Measurements from ENCODE around the gene SHCBP1.

SHCBP1 gene

GRCh38 chr16:46621934-46622676 is 926 bp upstream of the SHCBP1 start:
- H3K4me3 ChIP-seq (ENCODE audit: insufficient read length, low read depth), result no peak overlapping the region
- TF ChIP-seq YY1 (IDR thresholded peaks at IDR 0.05; ENCODE audit: insufficient read depth, insufficient read length) (no peak), SUZ12 (IDR thresholded peaks at IDR 0.05; ENCODE audit: extremely low read depth, insufficient read depth, insufficient read length) (no peak), ZNF274 (IDR thresholded peaks at IDR 0.05; ENCODE audit: low read depth, low read length) (no peak)
- no peaks in the 10 kb centered on the region for H3K27me3 ChIP-seq (ENCODE audit: insufficient read depth, insufficient read length)
- peaks cover 3% of the 10 kb centered on the region for H3K4me1 ChIP-seq (ENCODE audit: insufficient read depth, insufficient read length)
- peaks cover 22% of the 10 kb centered on the region for H3K36me3 ChIP-seq (ENCODE audit: insufficient read depth, insufficient read length, low read length)
- no peaks in the 10 kb centered on the region for H3K9me3 ChIP-seq (ENCODE audit: insufficient read depth, low read length)
- no peak for DNase-seq (ENCODE audit: low read depth, low spot score)
- H3K9ac ChIP-seq (ENCODE audit: insufficient read length, low read depth), result no peak overlapping the region

GRCh38 chr16:46620266-46621005 is 743 bp downstream of the SHCBP1 start:
- Histone ChIP-seq H3K9me3 (ENCODE audit: insufficient read depth, low read length) (no peaks in the 10 kb centered on the region), H3K27me3 (ENCODE audit: insufficient read depth, insufficient read length) (no peaks in the 10 kb centered on the region), H3K36me3 (ENCODE audit: insufficient read depth, insufficient read length, low read length) (peaks cover 39% of the 10 kb centered on the region), H3K4me3 (ENCODE audit: insufficient read length, low read depth) (peak overlapping the region; percentile 91), H3K4me1 (ENCODE audit: insufficient read depth, insufficient read length) (peaks cover 3% of the 10 kb centered on the region), H3K9ac (ENCODE audit: insufficient read length, low read depth) (peak overlapping the region; percentile 95)
- TF ChIP-seq YY1 (IDR thresholded peaks at IDR 0.05; ENCODE audit: insufficient read depth, insufficient read length) (no peak), SUZ12 (IDR thresholded peaks at IDR 0.05; ENCODE audit: extremely low read depth, insufficient read depth, insufficient read length) (no peak), ZNF274 (IDR thresholded peaks at IDR 0.05; ENCODE audit: low read depth, low read length) (no peak)
- peak; percentile 9 for DNase-seq (ENCODE audit: low read depth, low spot score)

- no peak overlapping the region for H3K9ac ChIP-seq (ENCODE audit: insufficient read length, low read depth)
- DNase-seq (ENCODE audit: low read depth, low spot score), result no peak
- no peaks in the 10 kb centered on the region for H3K27me3 ChIP-seq (ENCODE audit: insufficient read depth, insufficient read length)
- peaks cover 58% of the 10 kb centered on the region for H3K36me3 ChIP-seq (ENCODE audit: insufficient read depth, insufficient read length, low read length)
- H3K4me3 ChIP-seq (ENCODE audit: insufficient read length, low read depth), result no peak overlapping the region
- H3K4me1 ChIP-seq (ENCODE audit: insufficient read depth, insufficient read length), result peaks cover 3% of the 10 kb centered on the region
- TF ChIP-seq YY1 (IDR thresholded peaks at IDR 0.05; ENCODE audit: insufficient read depth, insufficient read length) (no peak), SUZ12 (IDR thresholded peaks at IDR 0.05; ENCODE audit: extremely low read depth, insufficient read depth, insufficient read length) (no peak), ZNF274 (IDR thresholded peaks at IDR 0.05; ENCODE audit: low read depth, low read length) (no peak)
- H3K9me3 ChIP-seq (ENCODE audit: insufficient read depth, low read length), result no peaks in the 10 kb centered on the region
Observed at GRCh38 chr16:46618516-46618915, 2.7 kb downstream of the SHCBP1 start.

- no peaks in the 10 kb centered on the region for H3K4me1 ChIP-seq (ENCODE audit: insufficient read depth, insufficient read length)
- no peaks in the 10 kb centered on the region for H3K9me3 ChIP-seq (ENCODE audit: insufficient read depth, low read length)
- peaks cover 92% of the 10 kb centered on the region for H3K36me3 ChIP-seq (ENCODE audit: insufficient read depth, insufficient read length, low read length)
- TF ChIP-seq ZNF274 (IDR thresholded peaks at IDR 0.05; ENCODE audit: low read depth, low read length) (no peak), SUZ12 (IDR thresholded peaks at IDR 0.05; ENCODE audit: extremely low read depth, insufficient read depth, insufficient read length) (no peak), YY1 (IDR thresholded peaks at IDR 0.05; ENCODE audit: insufficient read depth, insufficient read length) (no peak)
- no peak for DNase-seq (ENCODE audit: low read depth, low spot score)
- H3K9ac ChIP-seq (ENCODE audit: insufficient read length, low read depth), result no peak overlapping the region
- H3K4me3 ChIP-seq (ENCODE audit: insufficient read length, low read depth), result no peak overlapping the region
- H3K27me3 ChIP-seq (ENCODE audit: insufficient read depth, insufficient read length), result no peaks in the 10 kb centered on the region
Observed at GRCh38 chr16:46614006-46614405, 7.2 kb downstream of the SHCBP1 start.

GRCh38 chr16:46613352-46613751 is 7.8 kb downstream of the SHCBP1 start:
- TF ChIP-seq ZNF274 (IDR thresholded peaks at IDR 0.05; ENCODE audit: low read depth, low read length), result no peak
- TF ChIP-seq SUZ12 (IDR thresholded peaks at IDR 0.05; ENCODE audit: extremely low read depth, insufficient read depth, insufficient read length), result no peak
- no peak for TF ChIP-seq YY1 (IDR thresholded peaks at IDR 0.05; ENCODE audit: insufficient read depth, insufficient read length)
- H3K36me3 ChIP-seq (ENCODE audit: insufficient read depth, insufficient read length, low read length), result peaks cover 90% of the 10 kb centered on the region
- DNase-seq (ENCODE audit: low read depth, low spot score), result no peak
- no peak overlapping the region for H3K4me3 ChIP-seq (ENCODE audit: insufficient read length, low read depth)
- H3K4me1 ChIP-seq (ENCODE audit: insufficient read depth, insufficient read length), result no peaks in the 10 kb centered on the region
- H3K9ac ChIP-seq (ENCODE audit: insufficient read length, low read depth), result no peak overlapping the region
- H3K27me3 ChIP-seq (ENCODE audit: insufficient read depth, insufficient read length), result no peaks in the 10 kb centered on the region
- no peaks in the 10 kb centered on the region for H3K9me3 ChIP-seq (ENCODE audit: insufficient read depth, low read length)

GRCh38 chr16:46612121-46612520 is 9.1 kb downstream of the SHCBP1 start:
- no peak for DNase-seq (ENCODE audit: low read depth, low spot score)
- Histone ChIP-seq H3K9me3 (ENCODE audit: insufficient read depth, low read length) (no peaks in the 10 kb centered on the region), H3K4me1 (ENCODE audit: insufficient read depth, insufficient read length) (no peaks in the 10 kb centered on the region), H3K4me3 (ENCODE audit: insufficient read length, low read depth) (no peak overlapping the region), H3K27me3 (ENCODE audit: insufficient read depth, insufficient read length) (no peaks in the 10 kb centered on the region), H3K36me3 (ENCODE audit: insufficient read depth, insufficient read length, low read length) (peaks cover 90% of the 10 kb centered on the region), H3K9ac (ENCODE audit: insufficient read length, low read depth) (no peak overlapping the region)
- TF ChIP-seq YY1 (IDR thresholded peaks at IDR 0.05; ENCODE audit: insufficient read depth, insufficient read length) (no peak), ZNF274 (IDR thresholded peaks at IDR 0.05; ENCODE audit: low read depth, low read length) (no peak)

- Histone ChIP-seq H3K9me3 (ENCODE audit: insufficient read depth, low read length) (no peaks in the 10 kb centered on the region), H3K36me3 (ENCODE audit: insufficient read depth, insufficient read length, low read length) (peaks cover 81% of the 10 kb centered on the region), H3K4me3 (ENCODE audit: insufficient read length, low read depth) (no peak overlapping the region), H3K27me3 (ENCODE audit: insufficient read depth, insufficient read length) (no peaks in the 10 kb centered on the region), H3K9ac (ENCODE audit: insufficient read length, low read depth) (no peak overlapping the region), H3K4me1 (ENCODE audit: insufficient read depth, insufficient read length) (no peaks in the 10 kb centered on the region)
- no peak for DNase-seq (ENCODE audit: low read depth, low spot score)
- TF ChIP-seq ZNF274 (IDR thresholded peaks at IDR 0.05; ENCODE audit: low read depth, low read length), result no peak
Observed at GRCh38 chr16:46607529-46607928, 13.7 kb downstream of the SHCBP1 start.

All from NT2/D1 (cell line).